DMS79 treated with DMSO at 0.1 percent for 48 hours (cell line): ENCODE data around the gene ANGEL2.
A peak's percentile ranks its signal among the peaks of the same experiment; 100 is the strongest.
"Not testable (repeated sequence)": the region's sequence is repeated elsewhere in the genome, so short reads cannot be mapped to it uniquely, and the experiment has no call there.

Experiments used
- DNase-seq: peaks from one replicate; lab custom pipeline; 2025; lab: John Stamatoyannopoulos, UW

The ANGEL2 gene

DNA sequence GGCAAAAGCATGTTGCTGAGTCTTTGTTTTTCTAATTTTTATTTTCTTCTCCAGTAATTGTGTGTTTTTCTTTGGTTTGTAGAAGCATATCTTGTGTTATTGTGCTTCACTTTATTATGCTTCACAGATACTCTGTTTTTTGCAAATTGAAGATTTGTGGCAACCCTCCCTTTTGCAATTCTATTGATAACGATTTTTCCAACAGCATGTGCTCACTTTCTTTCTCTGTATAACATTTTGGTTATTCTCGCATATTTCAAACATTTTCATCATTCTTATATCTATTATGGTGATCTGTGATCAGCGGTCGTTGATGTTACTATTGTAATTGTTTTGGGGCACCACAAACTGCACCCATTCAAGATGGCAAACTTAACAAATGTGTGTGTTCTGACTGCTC lies 3.8 kb upstream of the ANGEL2 start:
- DNase-seq = no peak

DNA sequence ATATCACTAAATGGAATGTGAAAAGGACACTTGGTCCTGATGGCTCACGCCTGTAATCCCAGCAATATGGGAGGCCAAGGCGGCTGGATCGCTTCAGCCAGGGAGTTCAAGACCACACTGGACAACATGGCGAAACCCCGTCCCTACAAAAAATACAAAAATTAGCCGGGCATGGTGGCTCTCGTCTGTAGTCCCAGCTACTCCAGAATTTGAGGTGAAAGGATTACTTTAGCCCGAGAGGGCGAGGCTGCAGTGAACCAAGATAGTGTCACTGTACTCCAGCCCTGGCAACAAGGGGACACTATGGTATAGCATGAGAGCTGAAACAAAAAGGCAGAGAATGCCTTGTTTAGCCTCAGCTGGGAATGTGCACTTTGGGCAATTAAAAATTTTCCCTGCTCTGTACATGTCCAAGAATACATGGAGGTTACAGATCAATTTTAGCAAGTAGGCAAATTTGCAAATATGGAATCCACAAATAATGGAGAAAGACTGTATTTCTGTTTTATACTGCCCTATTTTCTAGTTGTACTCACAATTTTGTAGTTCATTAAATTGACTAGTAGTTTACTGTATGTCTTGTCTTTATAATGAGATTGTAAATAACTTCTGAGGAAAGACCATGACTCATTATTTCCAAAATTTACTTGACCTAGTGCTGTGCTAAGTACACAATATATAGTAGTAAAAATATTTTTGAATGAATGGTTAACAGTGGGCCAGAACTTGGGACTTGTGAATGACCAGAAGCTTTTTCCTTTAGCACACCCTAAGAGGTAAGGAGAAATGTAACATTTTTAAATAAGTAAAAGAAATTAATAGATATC lies 2.0 kb upstream of the ANGEL2 start:
- DNase-seq = no peak

DNA sequence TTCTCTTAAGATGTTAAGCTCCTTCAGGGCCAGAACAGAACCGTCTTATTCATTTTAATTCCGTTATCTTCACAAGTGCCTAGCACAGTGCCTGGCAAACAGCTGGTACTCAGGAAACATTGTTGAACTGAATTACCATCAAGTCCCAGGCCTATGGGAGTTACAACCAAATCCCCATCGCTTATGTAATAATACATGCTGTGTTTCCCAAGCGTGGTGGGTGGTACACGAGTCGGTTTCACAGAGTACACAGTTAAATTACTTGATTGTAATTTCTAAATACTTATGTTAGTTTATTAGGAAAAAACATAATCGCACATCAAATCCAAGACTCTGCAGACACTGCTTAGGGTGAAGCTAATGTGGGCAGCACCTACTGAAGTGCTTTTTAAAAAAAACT lies 1.0 kb downstream of the ANGEL2 start:
- peak; percentile 28 for DNase-seq

DNA sequence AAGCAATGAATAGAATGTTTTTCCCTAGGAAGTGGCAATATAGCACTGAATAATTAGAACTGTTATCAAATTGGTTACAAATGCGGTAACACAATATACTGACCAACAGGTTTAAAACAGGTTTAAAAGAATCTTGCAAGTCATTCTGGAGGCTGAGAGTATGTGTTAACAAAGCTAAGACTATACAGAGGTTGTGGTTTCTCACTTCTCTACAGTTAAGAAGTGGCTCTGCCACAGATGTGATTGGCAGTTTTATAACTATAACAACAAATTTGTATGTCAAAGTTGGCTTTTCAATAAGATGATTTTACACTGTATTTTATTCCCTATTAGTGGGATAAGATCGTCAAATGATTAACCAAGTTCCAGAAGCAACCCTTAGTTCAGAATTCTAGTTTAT lies 7.1 kb downstream of the ANGEL2 start:
- no peak for DNase-seq

DNA sequence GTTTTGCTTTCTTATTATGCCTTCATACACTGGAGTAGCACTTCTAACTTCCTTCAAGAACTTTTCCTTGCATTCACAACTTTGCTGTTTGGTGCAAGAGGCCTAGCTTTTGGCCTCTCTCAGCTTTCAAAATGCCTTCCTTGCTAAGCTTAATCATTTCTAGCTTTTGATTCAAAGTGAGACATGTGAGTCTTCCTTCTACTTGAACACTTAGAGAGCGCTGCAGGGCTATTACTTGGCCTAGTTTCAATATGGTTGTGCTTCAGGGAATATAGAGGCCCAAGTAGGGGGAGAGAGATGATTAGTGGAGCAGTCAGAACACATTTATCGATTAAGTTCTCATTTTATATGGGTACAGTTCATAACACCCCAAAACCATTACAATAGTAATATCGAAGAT lies 12.4 kb downstream of the ANGEL2 start:
- no peak for DNase-seq

DNA sequence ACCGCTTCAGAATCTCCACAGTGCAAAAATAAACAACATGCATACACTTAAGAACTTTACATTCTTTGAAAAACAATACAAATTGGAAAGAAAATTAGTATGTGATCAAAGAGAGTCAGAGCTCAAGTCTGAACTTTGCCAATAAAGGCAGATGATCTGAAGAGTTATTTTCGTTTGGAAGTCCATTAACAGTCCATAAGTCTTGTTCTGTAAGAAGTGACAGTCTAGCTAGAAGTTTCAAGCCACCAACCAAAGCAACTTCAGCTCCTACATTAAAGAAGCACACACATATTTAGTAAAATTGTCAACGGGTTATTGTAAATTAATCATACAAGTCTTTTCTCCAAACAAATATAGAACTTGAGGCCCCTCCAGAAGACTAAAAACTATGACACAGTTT lies 20.7 kb downstream of the ANGEL2 start:
- no peak for DNase-seq

DNA sequence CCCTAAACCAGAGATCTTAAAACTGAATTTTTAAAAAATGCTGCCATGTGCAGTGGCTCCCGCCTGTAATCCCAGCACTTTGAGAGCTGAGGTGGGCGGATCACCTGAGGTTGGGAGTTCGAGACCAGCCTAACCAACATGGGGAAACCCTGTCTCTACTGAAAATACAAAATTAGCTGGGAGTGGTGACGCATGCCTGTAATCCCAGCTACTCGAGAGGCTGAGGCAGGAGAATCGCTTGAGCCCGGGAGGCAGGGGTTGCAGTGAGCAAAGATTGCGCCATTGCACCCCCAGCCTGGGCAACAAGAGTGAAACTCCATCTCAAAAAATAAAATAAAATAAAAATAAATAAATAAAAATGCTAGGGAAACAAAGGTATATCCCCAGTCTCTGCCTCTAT lies 21.7 kb downstream of the ANGEL2 start:
- DNase-seq = not testable (repeated sequence)

DNA sequence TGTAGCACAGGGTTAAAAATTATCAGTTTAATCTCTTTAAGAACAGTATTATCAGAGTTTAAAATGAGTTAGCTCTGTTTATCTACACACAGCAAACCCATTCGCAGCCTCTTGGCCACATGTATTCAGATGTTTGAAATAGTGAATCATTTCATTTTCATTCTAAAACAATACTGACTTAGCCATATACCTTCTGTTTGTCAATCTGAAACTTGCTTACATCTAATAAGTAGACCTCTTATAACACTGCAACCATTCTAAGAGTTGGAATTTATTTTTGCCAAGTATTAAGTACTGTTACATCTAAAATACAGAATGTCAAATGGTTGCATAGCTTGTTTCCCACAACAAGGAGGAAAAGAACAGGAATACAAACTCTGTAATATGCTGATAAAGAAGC lies 25.4 kb downstream of the ANGEL2 start:
- no peak for DNase-seq

DNA sequence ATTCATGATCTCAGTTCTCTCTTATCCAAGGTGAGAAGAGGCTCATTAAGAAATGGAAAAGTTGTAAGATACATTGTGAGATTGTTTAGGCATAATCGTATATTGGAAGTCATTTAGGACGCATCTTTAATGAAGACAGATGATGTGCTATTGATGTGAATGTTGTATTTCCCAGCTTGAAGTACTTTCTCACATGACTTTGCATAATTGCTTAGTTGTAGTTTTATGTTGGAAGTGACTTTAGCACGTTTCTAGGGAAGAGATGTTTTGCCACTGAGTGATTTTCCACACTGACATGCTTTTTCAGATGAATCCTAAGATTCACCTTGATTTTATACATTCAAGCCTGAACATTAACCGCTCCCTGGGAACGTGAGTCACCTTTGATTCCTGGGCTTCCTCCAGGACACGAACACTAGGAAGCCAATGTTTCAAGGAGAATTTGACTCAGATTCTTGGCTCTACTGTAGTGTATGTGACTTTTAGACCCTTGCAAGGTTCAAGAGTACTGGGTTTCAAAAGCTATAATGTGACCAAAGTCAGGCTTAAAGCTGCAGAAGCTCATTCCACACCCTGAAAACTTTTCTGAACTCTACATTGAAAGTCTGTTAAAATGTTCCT lies 27.9 kb downstream of the ANGEL2 start:
- no peak for DNase-seq

DNA sequence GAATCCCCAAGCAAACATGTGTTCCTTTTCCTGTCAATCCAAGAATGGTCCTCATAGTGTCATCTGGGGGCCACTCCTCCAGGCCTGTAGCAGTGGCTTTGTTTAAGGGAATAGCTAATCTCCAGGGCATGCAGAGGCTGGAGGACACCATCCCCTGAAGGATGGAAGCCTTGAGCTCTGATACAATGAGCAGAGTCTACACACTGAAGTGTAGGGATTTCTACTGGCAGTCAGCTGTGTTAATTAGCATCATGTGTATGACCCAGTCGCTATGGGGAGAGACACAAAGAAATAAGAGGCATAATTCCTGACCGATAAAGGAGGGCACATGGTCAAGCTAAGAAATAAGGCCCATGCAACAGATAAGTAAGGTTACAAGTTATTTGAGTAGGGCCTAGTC lies 29.1 kb downstream of the ANGEL2 start:
- DNase-seq = no peak

DNA sequence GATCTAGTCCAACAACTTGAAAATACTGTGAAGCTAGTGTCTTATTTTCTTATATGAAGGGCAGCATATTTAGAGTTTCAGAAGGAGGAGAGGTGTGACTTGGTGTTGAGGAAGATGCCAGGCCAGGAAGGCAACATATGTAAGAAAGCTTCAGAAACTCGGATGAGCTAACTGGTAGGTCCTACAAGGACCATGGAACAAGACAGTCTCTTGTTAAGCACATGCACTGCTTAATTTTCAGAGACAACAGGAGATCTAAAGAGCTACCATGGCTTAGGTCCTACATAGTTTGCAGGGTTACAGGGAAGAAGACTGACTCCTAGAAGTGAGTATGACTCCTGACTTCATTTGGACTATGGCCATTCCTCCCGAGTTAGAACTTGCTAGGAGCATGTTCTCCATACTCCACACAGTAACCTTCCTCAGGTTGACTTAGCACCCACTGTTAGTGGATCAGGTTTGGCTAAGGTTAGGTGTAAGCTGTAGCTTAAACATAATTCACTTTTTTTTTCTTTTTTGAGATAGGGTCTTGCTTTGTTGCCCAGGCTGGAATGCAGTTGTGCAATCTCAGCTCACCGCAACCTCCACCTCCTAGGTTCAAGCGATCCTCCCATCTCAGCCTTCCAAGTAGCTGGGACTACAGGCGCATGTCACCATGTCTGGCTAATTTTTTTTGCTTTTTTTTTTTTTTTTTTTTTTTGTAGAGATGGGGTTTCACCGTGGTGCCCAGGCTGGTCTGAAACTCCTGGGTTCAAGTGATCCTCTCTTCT lies 31.0 kb downstream of the ANGEL2 start:
- DNase-seq = no peak

DNA sequence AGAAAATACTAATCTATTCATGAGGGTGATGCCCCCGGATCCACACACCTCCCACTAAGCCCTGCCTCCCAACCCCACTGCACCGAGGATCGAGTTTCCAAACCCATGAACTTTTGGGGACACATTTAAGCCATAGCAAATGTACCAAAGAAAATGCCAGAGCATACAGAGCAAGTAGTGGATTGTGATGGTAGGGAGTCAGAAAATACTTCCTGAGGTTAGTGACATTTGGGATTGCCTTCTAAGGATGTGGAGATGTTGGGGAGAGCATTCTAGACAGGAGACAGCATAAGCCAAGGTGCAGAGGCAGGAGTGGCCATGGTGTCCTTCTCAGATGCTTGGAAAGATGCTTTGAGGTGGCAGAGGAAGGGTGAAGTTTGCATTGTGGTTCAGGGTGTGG lies 32.2 kb downstream of the ANGEL2 start:
- DNase-seq = no peak

DNA sequence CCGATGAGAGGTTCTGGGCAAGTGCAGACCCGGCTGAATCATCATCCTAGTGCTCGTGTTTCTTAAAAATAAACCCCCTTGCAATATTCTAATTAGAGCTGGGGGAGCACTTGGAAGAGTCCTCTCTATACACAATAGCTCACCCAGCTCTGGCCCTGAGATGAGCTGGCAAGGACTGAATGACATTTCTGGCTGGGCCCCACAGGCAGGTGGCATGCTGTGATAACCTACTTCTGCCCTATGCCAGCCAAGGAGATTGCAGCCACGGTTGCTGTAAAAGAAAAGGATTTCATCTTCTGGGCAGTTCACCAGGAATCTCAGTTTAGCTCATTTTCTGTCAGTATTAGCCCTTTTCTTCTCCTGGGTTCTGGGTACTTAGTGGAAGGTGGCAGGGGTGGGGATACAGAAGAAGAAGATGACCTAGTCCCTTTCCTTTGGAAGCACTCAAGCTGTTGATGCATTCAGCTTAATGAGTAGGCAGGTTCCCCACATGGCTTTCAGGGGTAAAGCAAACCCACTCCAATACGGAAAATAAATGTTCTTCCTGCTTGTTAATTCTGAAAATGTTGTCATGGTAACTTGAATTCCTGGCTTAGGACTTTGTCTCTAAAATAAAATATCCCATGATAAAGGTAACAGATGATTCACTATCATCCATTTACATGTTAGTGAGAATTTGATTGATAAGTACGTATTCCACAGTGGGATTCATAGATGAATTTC lies 33.1 kb downstream of the ANGEL2 start:
- peak; percentile 24 for DNase-seq

DNA sequence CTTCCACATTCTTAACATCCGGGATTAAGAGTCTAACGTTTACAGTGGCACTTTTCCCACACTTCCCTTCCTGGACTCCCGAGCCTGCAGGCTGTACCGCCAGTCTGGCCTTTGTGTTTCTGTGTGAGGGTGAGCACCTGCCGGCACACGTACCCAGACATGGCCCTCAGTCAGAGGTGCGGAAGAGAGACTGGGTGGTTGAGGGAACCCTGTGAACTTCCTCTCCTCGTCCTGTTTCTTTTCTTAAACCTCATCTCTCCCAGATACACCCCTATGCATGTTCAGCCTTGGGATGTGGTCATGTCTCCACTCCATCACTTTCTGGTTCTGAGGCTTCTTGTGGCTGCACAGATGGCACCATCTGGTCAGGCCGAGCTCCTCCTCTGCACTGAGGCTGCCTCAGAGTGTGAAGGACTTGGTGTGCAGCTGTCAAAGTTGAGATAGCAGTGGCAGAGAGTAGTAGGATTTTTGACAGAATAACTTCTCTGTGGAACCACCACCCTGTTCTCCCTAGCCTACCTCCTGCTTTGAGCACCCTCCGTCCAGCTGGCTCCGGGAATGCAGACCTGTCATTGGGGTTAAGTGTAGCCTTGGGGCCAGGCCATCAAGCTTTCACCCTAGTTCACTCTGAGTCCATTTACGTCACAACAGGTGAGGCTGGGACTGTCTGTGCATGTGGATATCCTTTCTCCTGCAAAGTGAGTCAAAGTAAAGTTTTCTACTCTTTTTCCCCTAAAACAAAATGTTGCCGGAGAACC lies 33.9 kb downstream of the ANGEL2 start:
- DNase-seq = no peak

DNA sequence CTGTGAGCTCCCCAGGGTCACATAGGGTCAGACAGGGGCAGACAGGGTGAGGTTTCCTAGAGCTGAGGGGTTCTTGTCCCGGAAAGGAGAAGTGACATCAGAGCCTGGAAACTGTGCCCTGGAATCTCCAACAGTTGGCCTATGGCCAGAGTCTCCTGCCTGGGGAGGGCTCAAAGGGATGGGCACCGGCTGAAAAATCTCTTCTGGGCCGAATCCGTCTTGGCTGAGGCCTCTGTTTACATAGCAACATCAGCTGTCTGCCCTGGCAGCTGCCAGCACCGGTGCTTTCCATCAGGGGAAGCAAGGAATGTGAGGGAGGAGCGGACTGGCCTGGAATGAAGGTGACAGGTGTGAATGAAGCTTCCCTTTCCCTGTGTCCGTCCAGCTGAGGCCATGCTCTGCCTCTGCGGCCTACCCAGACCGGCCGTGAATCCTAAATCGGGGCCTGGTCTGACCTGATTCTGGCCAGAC lies 34.6 kb downstream of the ANGEL2 start:
- peak; percentile 46 for DNase-seq

DNA sequence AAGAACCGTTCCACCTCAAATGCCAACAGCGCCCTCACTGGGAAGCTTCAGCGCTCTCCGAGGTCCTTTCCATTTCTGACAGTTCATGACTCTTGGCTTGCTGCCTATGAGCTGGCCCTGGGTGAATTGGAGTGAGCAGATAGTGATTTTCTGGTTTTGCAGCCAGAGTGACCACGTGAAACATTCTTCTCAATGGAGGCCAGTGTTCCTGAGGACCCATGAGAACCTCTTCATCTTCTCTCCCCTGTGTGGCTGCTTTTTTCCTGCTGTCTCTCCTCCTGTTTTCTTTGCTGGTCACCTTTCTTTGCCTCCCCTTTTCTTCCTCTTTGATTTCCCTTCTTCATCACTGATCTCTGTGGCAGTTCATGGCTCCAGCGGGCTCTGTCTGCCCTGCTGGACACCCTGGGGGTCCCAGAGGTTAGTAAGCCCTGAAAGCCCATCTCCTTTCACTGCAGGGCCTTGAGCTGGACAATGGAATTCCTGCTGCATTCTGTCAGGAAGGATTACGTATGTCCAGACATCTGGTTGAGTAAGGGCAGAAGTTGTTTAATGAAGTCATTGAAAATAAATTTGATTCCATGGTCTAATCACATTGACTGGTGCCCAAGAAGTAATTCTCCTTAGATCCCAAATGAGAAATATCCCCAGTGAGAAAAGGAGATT lies 35.4 kb downstream of the ANGEL2 start:
- no peak for DNase-seq

DNA sequence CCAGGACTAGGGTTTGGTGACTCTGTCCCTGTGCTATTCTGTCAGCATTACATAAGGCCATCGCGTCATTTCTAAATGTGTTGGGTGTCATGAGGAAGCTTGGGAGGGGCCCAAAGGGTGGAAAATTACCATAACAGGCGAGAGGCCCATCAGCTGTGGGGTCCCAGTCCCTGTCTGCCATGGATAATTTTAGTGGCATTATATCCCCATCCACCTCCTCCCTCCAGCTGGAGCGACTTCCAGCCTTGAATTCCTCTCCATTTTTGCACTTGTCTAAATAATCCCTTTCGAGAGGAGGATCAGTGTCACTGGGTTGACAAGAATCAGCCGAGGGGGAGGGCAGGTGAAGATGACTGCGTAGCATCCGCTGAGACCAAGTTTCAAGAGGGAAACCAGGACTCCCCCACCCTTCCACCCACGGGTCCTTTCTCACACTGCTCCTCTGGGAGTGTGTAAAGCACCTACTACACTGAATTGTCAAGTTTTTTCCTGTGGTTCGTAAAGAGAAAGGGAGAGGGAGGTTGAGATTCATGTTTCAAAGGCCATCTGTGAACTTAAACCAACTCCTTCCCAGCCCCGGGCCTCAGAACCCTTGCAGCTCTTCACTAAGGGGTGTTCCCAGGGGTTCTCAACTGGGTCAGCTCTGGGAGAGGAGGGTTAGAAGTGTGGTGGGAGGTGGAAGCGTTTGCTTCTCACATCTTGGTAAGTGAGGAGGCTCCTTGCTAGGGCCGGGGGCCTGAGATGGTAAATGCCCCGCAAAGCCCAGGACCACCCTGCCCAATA lies 36.1 kb downstream of the ANGEL2 start:
- DNase-seq = no peak

DNA sequence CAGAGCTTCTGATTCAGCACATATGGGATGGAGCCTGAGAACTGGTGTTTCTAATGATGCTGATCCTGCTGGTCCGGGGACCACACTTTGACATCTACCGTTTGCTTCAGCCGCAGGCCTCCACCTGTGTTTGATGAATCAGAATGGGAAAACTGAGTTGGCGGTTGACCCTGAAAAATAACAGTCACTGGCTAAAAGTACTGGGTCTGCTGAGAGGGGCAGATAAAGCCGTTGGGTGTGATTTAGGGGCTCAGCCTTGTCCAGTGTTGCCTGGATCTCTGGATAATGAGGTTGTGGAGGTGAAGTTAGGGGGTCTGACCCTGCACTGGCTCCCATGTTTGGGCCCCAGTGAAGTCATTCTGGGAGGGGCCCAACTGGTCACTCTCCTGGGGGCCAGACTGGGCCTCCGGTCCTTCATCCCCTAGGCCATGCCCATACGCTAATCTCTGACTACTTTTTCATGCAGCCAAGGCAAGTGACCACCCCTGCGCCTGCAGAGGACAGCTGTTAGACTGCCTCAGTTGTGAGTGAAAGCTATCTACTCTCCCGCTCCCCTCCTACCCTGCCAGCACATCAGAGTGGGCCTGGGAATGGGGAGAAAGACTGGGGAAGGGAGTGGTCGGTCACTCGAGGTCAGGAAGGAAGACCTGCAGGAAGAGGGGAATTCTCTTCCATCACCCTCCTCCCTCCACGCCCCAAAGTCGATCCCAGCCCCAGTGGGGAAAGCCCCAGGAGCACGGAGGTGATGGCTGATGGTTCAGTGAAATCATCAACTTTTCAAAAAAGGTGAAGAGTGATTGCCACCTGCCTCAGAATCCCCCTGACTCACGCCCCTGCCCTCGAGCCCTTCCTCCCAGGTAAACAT lies 37.7 kb downstream of the ANGEL2 start:
- no peak for DNase-seq

DNA sequence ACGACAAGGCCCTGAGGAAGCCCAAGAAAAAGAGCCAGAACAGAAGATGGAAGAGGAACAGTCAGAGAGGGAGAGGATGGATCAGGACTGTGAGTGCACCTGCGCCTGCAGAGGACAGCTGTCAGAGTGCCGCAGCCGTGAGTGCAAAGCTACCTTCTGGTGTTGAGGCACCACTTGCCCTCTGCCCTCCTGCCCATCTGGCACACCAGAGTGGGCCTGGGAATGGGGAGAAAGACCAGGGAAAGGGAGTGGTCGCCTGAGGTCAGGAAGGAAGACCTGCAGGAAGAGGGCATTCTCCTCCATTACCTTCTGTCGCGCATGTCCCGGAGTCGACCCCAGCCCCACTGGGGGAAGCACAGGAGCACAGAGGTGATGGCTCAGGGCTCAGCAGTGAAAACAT lies 39.1 kb downstream of the ANGEL2 start:
- no peak for DNase-seq
